ENCODE data around the gene TINCR.
A peak's percentile ranks its signal among the peaks of the same experiment; 100 is the strongest.
"Not testable (repeated sequence)": the region's sequence is repeated elsewhere in the genome, so short reads cannot be mapped to it uniquely, and the experiment has no call there.

TINCR gene

GRCh38 chr19:5567360-5567969 lies at the start of gene TINCR:
Gene TINCR, minus strand, starts transcription at chr19:5567953.
- H3K9me3 ChIP-seq (ENCODE audit: control insufficient read depth, low read length), result no peaks in the 10 kb centered on the region
- no peaks in the 10 kb centered on the region for H3K36me3 ChIP-seq (ENCODE audit: control insufficient read depth, insufficient read depth, low read length, severe bottlenecking)
- peak; percentile 24 for DNase-seq (ENCODE audit: low read depth)
- H3K9ac ChIP-seq (ENCODE audit: low read length), result no peak within 1 kb of the TSS
- H3K27me3 ChIP-seq (replicated peaks; ENCODE audit: control insufficient read depth, insufficient read depth, low read length), result peaks cover 48% of the 10 kb centered on the region
- H3K4me1 ChIP-seq (ENCODE audit: control insufficient read depth, insufficient read depth, low read length), result peaks cover 3% of the 10 kb centered on the region
- peak within 1 kb of the TSS; percentile 17 for H3K4me3 ChIP-seq (ENCODE audit: low read length)

- no peak for DNase-seq (ENCODE audit: low read depth)
- Histone ChIP-seq H3K9ac (ENCODE audit: low read length) (no peak overlapping the region), H3K9me3 (ENCODE audit: control insufficient read depth, low read length) (no peaks in the 10 kb centered on the region), H3K27me3 (replicated peaks; ENCODE audit: control insufficient read depth, insufficient read depth, low read length) (no peaks in the 10 kb centered on the region), H3K36me3 (ENCODE audit: control insufficient read depth, insufficient read depth, low read length, severe bottlenecking) (peaks cover 76% of the 10 kb centered on the region), H3K4me3 (ENCODE audit: low read length) (no peak overlapping the region), H3K4me1 (ENCODE audit: control insufficient read depth, insufficient read depth, low read length) (peaks cover 17% of the 10 kb centered on the region)
Measured at GRCh38 chr19:5617080-5617479, 49.3 kb upstream of the TINCR start.

GRCh38 chr19:5615756-5616327 lies 48.1 kb upstream of the TINCR start:
- Histone ChIP-seq H3K36me3 (ENCODE audit: control insufficient read depth, insufficient read depth, low read length, severe bottlenecking) (peaks cover 81% of the 10 kb centered on the region), H3K4me3 (ENCODE audit: low read length) (no peak overlapping the region), H3K27me3 (replicated peaks; ENCODE audit: control insufficient read depth, insufficient read depth, low read length) (no peaks in the 10 kb centered on the region), H3K9ac (ENCODE audit: low read length) (no peak overlapping the region), H3K4me1 (ENCODE audit: control insufficient read depth, insufficient read depth, low read length) (peaks cover 12% of the 10 kb centered on the region), H3K9me3 (ENCODE audit: control insufficient read depth, low read length) (no peaks in the 10 kb centered on the region)
- no peak for DNase-seq (ENCODE audit: low read depth)

- Histone ChIP-seq H3K9ac (ENCODE audit: low read length) (no peak overlapping the region), H3K9me3 (ENCODE audit: control insufficient read depth, low read length) (no peaks in the 10 kb centered on the region), H3K4me1 (ENCODE audit: control insufficient read depth, insufficient read depth, low read length) (no peaks in the 10 kb centered on the region), H3K27me3 (replicated peaks; ENCODE audit: control insufficient read depth, insufficient read depth, low read length) (no peaks in the 10 kb centered on the region), H3K36me3 (ENCODE audit: control insufficient read depth, insufficient read depth, low read length, severe bottlenecking) (peaks cover 86% of the 10 kb centered on the region), H3K4me3 (ENCODE audit: low read length) (no peak overlapping the region)
- DNase-seq (ENCODE audit: low read depth), result no peak
Measured at GRCh38 chr19:5612891-5613865, 45.4 kb upstream of the TINCR start.

GRCh38 chr19:5609881-5610448 lies 42.2 kb upstream of the TINCR start:
- H3K36me3 ChIP-seq (ENCODE audit: control insufficient read depth, insufficient read depth, low read length, severe bottlenecking), result peaks cover 90% of the 10 kb centered on the region

GRCh38 chr19:5608766-5609165 lies 41.0 kb upstream of the TINCR start:
- peaks cover 90% of the 10 kb centered on the region for H3K36me3 ChIP-seq (ENCODE audit: control insufficient read depth, insufficient read depth, low read length, severe bottlenecking)

More at GRCh38 chr19:5609881-5610448, 42.2 kb upstream of the TINCR start:
- Histone ChIP-seq H3K9ac (ENCODE audit: low read length) (no peak overlapping the region), H3K27me3 (replicated peaks; ENCODE audit: control insufficient read depth, insufficient read depth, low read length) (no peaks in the 10 kb centered on the region), H3K4me3 (ENCODE audit: low read length) (no peak overlapping the region), H3K9me3 (ENCODE audit: control insufficient read depth, low read length) (no peaks in the 10 kb centered on the region), H3K4me1 (ENCODE audit: control insufficient read depth, insufficient read depth, low read length) (peaks cover 5% of the 10 kb centered on the region)
- DNase-seq (ENCODE audit: low read depth), result no peak

GRCh38 chr19:5608291-5608690 lies 40.5 kb upstream of the TINCR start:
- Histone ChIP-seq H3K36me3 (ENCODE audit: control insufficient read depth, insufficient read depth, low read length, severe bottlenecking) (peaks cover 90% of the 10 kb centered on the region), H3K9me3 (ENCODE audit: control insufficient read depth, low read length) (no peaks in the 10 kb centered on the region), H3K4me1 (ENCODE audit: control insufficient read depth, insufficient read depth, low read length) (peaks cover 5% of the 10 kb centered on the region), H3K4me3 (ENCODE audit: low read length) (no peak overlapping the region), H3K27me3 (replicated peaks; ENCODE audit: control insufficient read depth, insufficient read depth, low read length) (no peaks in the 10 kb centered on the region), H3K9ac (ENCODE audit: low read length) (no peak overlapping the region)
- DNase-seq (ENCODE audit: low read depth), result no peak

More at GRCh38 chr19:5608766-5609165, 41.0 kb upstream of the TINCR start:
- H3K4me1 ChIP-seq (ENCODE audit: control insufficient read depth, insufficient read depth, low read length); H3K9ac ChIP-seq (ENCODE audit: low read length); H3K9me3 ChIP-seq (ENCODE audit: control insufficient read depth, low read length); H3K27me3 ChIP-seq (replicated peaks; ENCODE audit: control insufficient read depth, insufficient read depth, low read length); DNase-seq (ENCODE audit: low read depth); H3K4me3 ChIP-seq (ENCODE audit: low read length): not testable (repeated sequence)

GRCh38 chr19:5607318-5608275 lies 39.8 kb upstream of the TINCR start:
- Histone ChIP-seq H3K36me3 (ENCODE audit: control insufficient read depth, insufficient read depth, low read length, severe bottlenecking) (peaks cover 90% of the 10 kb centered on the region), H3K9ac (ENCODE audit: low read length) (no peak overlapping the region), H3K27me3 (replicated peaks; ENCODE audit: control insufficient read depth, insufficient read depth, low read length) (no peaks in the 10 kb centered on the region), H3K4me1 (ENCODE audit: control insufficient read depth, insufficient read depth, low read length) (peaks cover 5% of the 10 kb centered on the region), H3K9me3 (ENCODE audit: control insufficient read depth, low read length) (no peaks in the 10 kb centered on the region), H3K4me3 (ENCODE audit: low read length) (no peak overlapping the region)
- DNase-seq (ENCODE audit: low read depth), result no peak

GRCh38 chr19:5605362-5605761 lies 37.6 kb upstream of the TINCR start:
- H3K9ac ChIP-seq (ENCODE audit: low read length), result no peak overlapping the region
- H3K4me1 ChIP-seq (ENCODE audit: control insufficient read depth, insufficient read depth, low read length), result peaks cover 5% of the 10 kb centered on the region
- H3K27me3 ChIP-seq (replicated peaks; ENCODE audit: control insufficient read depth, insufficient read depth, low read length), result no peaks in the 10 kb centered on the region
- no peaks in the 10 kb centered on the region for H3K9me3 ChIP-seq (ENCODE audit: control insufficient read depth, low read length)
- H3K36me3 ChIP-seq (ENCODE audit: control insufficient read depth, insufficient read depth, low read length, severe bottlenecking), result peaks cover 91% of the 10 kb centered on the region
- H3K4me3 ChIP-seq (ENCODE audit: low read length), result no peak overlapping the region
- DNase-seq (ENCODE audit: low read depth), result no peak

- H3K4me1 ChIP-seq (ENCODE audit: control insufficient read depth, insufficient read depth, low read length), result peaks cover 5% of the 10 kb centered on the region
- no peaks in the 10 kb centered on the region for H3K27me3 ChIP-seq (replicated peaks; ENCODE audit: control insufficient read depth, insufficient read depth, low read length)
- H3K9me3 ChIP-seq (ENCODE audit: control insufficient read depth, low read length), result no peaks in the 10 kb centered on the region
- H3K36me3 ChIP-seq (ENCODE audit: control insufficient read depth, insufficient read depth, low read length, severe bottlenecking), result peaks cover 91% of the 10 kb centered on the region
- DNase-seq (ENCODE audit: low read depth), result no peak
- no peak overlapping the region for H3K9ac ChIP-seq (ENCODE audit: low read length)
- H3K4me3 ChIP-seq (ENCODE audit: low read length), result no peak overlapping the region
Measured at GRCh38 chr19:5603626-5604025, 35.9 kb upstream of the TINCR start.
